ENCODE results near the gene FOXP3. TPM values are rescaled to one million over a fixed set of nuclear protein-coding genes. Genes with fewer than 3 reads are reported as not detected.

The FOXP3 gene
- total and polyA plus RNA-seq, 2 experiments from 2014 or later = 0.11 to 0.28 TPM

GRCh38 chrX:49237060-49237459 lies 27.4 kb downstream of the FOXP3 start:
- ATAC-seq (no peak), DNase-seq (ENCODE audit: low spot score) (no peak)
- TF ChIP-seq POLR2AphosphoS5 (IDR thresholded peaks at IDR 0.05; ENCODE audit: low read depth) = no peak
- no peak for TF ChIP-seq ZNF331 (CRISPR knock-in tag; IDR thresholded peaks at IDR 0.05; ENCODE audit: low read depth)
- no peak for TF ChIP-seq EZH2phosphoT487 (IDR thresholded peaks at IDR 0.05; ENCODE audit: unreplicated experiment)
- no peak for TF ChIP-seq STAT1 (IDR thresholded peaks at IDR 0.05; ENCODE audit: unreplicated experiment)
- no peak for TF ChIP-seq ZNF114 (CRISPR knock-in tag; IDR thresholded peaks at IDR 0.05)
- no peak for TF ChIP-seq CTCF (conservative IDR thresholded peaks at IDR 0.05; ENCODE audit: low read depth in 2 of 2)
- no peak for TF ChIP-seq REST (IDR thresholded peaks at IDR 0.05; ENCODE audit: unreplicated experiment)
- TF ChIP-seq CREB1 (CRISPR knock-in tag; IDR thresholded peaks at IDR 0.05; ENCODE audit: low read depth) = no peak
- no peak for TF ChIP-seq ETS1 (IDR thresholded peaks at IDR 0.05)
- TF ChIP-seq NANOG (IDR thresholded peaks at IDR 0.05; ENCODE audit: borderline replicate concordance) = no peak
- no peak for TF ChIP-seq ZNF462 (CRISPR knock-in tag; IDR thresholded peaks at IDR 0.05)
- TF ChIP-seq JUNB (IDR thresholded peaks at IDR 0.05; ENCODE audit: unreplicated experiment) = no peak
- no peak for TF ChIP-seq EZH2 (IDR thresholded peaks at IDR 0.05; ENCODE audit: low read depth, unreplicated experiment)
- H3F3A ChIP-seq (replicated peaks; ENCODE audit: low read depth) = no peaks in the 10 kb centered on the region
- H3K27me3 Mint-ChIP-seq (ENCODE audit: insufficient read depth, low read depth, poor library complexity) = peaks cover 1% of the 10 kb centered on the region
- no peak overlapping the region for H3K27ac ChIP-seq (ENCODE audit: low read depth)
- no peak overlapping the region for H3K4me3 ChIP-seq
- H2AFZ ChIP-seq = no peak overlapping the region
- H3K4me3 Mint-ChIP-seq = peak overlapping the region; percentile 36; the same call in 1 of the 3 replicates
- H3K4me1 Mint-ChIP-seq = no peaks in the 10 kb centered on the region
- H3K36me3 Mint-ChIP-seq (ENCODE audit: low read depth) = no peaks in the 10 kb centered on the region
- no peaks in the 10 kb centered on the region for H3K9me2 ChIP-seq (ENCODE audit: insufficient read depth)
- H3K4me1 ChIP-seq (ENCODE audit: insufficient read depth) = no peaks in the 10 kb centered on the region
- H3K9me3 Mint-ChIP-seq = no peaks in the 10 kb centered on the region; the same call in 2 of the 3 replicates
- no peaks in the 10 kb centered on the region for H3K79me2 ChIP-seq (replicated peaks; ENCODE audit: insufficient read depth)
- no peaks in the 10 kb centered on the region for H3K36me3 ChIP-seq (ENCODE audit: insufficient read depth)
- H3K27ac Mint-ChIP-seq = no peak overlapping the region
- H4K20me1 ChIP-seq (replicated peaks; ENCODE audit: insufficient read depth) = no peaks in the 10 kb centered on the region
- no peaks in the 10 kb centered on the region for H3K27me3 ChIP-seq (ENCODE audit: insufficient read depth)
- H3K4me2 ChIP-seq = no peak overlapping the region
